Measurements from ENCODE around the gene TNNI3K.

TNNI3K gene

DNA sequence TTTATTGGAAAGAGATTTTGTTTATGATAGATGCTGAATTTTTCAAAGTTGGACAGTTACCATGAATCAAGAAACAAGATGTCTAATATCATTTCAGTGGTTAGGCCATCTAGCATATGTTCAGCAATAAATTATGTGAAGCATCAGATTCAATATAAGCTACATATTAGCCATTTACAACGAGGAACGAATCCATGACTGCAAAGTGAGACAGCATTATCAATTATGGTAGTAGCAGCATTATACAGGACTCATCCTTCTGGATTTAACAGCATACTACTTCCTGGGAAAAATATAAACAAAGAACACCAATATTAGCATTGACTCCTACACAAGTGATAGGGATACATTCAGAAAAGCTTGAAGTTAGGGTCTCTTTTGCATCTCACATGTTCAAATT, 218.1 kb downstream of the TNNI3K start:
- no peak for DNase-seq

DNA sequence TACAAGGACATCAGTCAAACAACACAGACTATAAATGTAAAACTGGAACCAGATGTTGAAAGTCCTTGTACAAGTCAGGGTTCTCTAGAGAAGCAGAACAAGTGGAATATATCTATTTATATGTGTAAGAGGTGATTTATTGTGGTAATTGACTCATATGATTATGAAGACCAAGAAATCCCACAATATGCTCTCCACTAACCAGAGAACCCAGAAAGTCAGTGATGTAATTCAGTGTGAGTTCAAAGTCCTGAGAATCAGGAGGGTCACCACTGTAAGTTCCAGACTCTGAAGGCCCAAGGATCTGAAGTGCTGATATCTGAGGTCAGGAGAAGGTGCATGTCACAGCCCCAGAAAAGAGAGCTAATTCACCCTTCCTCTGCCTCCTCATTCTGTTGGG, 220.2 kb downstream of the TNNI3K start:
- DNase-seq, result no peak

DNA sequence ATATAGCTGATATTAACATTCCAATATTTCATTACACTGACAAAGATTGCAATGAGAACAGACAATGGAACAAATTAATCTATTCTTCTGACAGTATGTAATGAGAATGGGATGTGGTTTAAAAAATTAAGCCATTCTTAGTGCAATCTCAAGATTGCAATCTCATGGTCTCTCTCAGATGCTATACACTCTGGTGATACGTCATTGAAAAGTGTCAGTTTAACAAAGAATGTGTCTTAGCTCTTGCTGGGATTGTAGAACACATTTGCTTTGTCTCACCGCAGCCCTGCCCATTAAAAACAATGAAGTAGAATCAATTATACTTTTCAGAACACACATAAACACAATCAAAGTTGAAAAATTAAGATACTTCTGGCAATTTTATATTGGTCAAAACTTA, 222.1 kb downstream of the TNNI3K start:
- no peak for DNase-seq

DNA sequence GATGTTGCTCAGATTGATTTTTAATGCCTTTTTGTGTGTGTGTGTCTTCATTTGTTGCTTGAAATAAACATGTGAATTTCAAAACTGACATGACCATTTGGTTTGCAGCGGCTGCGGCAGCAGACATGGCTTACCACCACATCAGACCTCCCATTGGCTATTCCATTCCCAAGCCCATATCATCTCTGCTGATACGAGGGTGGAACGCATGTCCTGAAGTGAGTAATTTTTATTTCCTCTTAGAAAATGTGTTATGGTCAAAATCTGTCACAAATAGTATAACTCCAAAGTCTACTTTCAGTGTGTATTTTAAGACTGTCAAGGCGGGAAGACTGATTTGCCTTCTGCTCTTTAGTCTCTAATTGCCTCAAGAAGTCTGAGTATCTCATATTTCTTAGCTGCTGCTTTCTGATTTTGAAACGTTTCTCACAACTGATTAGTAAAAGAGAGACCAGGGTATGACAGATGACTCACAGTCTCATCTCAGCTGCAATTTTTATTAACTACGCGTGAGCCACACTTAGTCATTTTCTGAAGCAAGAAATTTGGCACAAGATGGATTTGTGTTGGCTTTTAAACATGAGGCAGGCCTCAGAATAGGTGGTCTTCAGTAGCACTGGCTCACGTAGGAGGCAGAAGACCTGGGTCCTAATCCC, 228.3 kb downstream of the TNNI3K start:
- no peak for DNase-seq

DNA sequence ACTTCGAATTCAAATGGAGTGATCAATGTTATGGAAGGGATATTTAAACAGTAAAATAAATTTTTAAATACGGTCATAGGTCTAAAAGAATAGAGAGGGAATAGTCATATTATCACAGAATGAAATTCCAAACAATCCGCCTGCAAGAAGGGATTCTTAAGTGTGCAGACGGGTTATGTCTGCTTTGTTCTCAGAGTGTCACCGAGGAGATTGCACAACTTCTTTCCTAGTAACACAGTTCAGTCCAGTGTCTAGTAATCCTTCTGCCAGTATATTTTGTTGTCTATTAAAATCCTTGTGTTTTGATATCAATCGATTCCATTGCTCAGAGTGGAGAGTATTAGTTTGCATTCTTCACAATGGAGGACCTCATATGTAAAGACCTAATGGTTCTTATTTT, 228.8 kb downstream of the TNNI3K start:
- no peak for DNase-seq

DNA sequence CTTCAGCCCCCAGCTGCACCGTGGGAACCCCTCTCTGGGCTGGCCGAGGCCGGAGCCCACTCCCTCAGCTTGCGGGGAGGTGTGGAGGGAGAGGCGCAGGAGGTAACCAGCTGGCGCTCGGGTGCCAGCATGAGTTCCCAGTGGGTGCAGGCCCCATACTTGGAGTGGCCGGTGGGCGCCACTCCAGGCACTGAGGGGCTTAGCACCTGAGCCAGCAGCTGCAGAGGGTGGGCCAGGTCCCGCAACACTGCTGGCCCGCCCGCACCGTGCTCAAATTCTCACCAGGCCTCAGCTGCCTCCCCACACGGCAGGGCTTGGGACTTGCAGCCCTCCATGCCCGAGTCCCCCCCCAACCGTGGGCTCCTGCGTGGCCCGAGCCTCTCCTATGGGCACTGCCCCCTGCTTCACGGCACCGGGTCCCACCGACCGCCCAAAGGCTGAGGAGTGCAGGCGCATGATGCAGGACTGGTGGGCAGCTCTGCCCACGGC, 230.1 kb downstream of the TNNI3K start:
- DNase-seq, result no peak

DNA sequence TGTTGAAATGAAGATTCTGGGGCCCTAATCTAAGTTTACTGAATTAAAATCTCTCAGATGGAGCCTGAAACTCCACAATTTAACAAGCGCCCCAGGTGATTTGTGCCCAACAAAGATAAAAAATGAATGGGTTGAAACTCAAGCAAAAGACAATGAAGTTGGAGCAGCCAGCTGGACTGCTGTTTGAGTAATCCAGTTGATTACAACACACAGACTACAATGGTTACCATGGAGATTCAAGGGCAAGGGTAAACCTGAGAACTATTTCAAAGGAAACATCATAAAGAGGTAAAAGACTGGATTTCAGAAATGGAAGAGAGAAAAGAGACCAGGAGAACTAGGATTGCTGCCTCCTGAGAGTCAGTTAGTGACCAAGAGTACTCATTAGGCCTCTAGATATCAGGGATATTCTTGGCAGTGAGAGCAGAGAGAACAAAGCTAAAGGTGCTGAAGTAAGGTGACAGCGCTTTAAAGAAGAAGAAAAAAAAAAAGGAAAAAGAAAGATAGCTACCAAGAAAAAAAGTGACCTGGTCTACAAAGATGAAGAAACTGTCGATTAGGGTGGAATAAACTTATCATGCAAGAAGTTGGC, 232.7 kb downstream of the TNNI3K start:
- DNase-seq, result no peak

DNA sequence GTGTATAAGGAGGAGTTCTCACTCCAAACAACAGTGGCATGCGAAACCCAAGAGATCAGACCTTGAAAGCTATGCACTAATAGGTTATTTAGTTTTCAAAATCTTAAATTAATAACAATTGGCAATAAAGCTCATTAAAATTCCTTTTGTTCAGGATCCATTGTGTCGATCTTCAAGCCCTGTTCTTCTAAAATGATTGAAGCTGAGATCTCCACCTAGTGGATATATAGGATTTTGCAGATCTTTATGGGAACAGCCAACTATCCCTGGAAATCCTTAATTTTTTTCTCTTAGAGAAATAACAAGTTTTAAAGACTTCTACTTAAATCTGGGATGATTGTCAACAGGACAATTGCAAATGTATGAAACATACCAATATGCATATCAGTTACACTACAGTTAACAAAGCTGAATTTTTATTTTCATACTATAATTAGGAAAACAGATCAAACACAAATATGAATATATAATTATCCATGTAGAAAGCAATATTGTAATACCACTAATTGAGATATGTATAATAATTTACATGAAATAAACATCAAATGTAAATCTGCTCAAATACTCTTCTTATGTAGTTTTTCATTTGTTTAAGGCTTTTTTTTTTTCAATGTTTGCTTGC, 233.9 kb downstream of the TNNI3K start:
- DNase-seq, result no peak

DNA sequence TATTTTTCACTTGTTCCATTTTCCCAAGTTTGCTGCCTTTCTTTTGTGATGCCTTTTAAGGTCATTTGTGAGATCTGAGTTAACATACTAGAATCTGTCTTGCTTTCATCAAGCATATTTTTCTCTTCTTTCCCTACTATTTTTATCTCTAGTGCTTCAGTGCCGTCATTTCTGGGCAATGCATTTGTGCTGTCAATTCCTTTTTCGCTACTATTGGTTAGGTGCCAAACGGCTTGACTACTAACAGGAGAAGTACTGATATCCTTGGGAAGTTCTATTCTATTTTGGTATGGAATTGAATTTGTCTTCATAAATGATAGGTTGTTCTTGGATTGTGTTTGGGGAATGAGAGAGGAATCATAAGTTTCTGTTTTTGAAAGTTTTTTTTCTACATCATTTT, 235.1 kb downstream of the TNNI3K start:
- DNase-seq, result no peak

DNA sequence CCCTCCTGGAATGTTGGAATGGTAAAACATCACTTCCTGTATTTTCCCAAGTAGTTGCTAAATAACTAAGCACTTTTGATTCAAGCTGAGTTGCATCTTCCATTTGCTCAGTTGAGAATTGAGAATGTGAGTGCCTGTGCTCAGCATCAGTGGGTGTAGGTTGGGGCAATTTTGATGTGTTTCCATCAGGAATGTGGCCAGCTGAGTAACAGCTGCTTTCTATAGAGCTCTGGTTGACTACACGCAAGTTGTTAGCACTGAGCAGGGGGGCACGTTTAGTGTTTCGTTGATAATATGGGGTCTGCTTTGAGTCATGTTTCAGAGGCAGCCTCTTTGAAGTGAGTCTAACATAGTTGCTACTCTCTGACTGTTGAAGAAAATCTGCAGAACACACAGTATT, 235.7 kb downstream of the TNNI3K start:
- no peak for DNase-seq

DNA sequence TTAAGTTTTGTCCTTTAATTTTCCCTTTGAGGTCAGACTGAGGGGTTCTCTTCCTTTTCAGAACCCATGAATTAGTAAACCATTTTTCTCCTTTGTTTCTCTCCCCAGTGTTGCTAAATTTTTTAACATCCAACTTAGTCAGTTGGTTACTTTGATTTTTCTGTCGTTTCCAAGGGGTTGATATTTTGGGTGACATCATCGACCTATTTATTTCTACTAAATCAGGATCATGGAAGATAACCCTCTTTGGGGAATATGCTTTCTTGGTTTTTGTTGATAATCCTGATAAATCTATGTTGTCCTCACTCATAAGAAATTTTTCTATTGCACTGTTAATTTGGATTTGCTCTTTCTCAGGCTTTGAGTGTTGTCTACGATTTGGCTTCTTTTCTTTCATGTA, 236.3 kb downstream of the TNNI3K start:
- DNase-seq, result no peak

DNA sequence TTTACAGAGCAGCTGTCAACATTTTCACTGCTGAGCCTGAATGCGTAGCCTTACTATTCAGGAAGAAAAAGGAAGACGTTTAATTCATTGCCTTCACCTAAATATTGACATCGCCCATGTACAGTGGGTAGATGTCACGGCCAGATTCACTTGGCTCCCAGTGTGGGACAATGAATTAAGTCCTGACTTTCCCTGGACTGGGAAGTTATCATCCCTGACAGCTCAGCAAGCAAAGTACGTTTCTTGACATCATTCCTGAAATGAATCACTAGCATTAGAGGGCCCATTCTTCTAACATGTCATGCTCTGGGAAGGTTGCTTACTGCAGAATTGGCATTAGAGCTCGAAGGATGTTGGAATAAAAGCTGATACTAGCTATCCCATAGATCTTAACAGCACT, 239.4 kb downstream of the TNNI3K start:
- no peak for DNase-seq

DNA sequence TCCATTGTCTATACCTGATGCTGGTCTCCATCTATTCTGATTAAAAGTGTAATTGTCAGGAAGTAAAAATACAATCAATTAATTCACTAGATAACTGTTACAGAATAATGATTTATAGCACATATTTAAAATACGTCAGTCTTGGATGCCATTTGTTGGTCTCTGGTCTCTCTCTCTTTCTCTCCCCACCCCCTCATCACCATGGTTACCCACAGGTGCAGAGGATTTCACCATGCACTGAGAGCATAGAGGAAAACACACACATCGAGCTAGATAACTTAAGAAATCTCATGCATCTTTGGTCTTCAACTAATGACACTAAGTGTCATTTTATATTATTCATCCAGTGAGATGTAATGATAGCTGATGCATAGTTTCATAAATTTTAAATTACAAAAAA, 243.8 kb downstream of the TNNI3K start:
- DNase-seq, result no peak

DNA sequence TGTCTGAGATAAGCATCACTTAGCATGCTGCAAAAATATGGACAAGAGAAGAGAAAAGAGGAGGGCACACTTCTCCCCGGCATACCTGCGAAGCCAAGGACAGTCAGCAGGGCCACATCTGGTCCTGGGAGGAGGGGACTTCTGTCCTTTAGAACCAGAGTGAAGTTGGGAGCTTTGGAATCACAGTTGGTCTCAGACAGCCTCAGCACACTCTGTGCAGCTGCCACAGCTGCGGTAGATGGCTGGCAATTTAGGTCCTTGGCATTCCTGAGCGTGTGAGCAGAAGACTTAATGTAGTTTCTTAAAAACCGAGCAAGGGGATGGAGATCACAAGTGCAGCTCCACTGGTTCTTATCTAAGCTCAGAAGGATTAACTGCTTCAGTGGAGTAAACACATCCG, 244.9 kb downstream of the TNNI3K start:
- no peak for DNase-seq

DNA sequence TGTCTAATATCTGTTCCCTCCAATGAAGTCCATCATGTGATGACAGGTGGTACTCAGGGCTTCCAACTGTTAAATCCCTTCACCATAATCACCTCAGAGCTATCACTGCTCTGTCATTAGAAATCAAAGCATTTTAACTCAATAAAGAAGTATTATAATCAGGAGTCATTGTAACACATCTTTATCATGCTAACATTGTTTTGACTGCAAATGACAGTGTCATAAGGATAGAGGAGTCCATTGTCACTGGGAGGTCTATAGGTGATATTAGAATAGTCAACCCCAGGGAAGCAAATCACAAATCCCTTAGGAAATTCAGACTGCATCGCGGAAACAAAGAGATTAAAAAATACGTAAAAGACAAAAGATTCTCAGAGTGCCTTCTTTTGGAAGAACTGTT, 246.4 kb downstream of the TNNI3K start:
- DNase-seq, result no peak

DNA sequence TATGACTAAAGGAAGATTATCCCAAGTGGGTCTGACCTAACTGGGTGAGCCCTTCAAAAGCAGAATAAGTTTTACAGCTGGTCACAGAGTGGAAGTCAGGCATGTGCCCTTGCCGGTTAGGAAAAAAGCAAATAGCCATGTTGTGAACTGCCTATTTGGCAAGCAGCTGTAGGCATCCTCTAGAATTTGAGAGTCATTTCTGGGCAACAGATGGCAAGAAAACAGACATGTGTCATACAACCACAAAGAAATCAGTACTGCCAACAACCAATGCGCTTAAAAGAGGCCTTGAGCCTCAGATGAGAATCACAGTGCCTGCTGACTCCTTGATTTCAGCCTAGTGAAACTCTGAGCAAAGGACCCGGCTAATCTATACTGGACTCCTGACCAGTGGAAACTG, 250.4 kb downstream of the TNNI3K start:
- DNase-seq, result no peak

DNA sequence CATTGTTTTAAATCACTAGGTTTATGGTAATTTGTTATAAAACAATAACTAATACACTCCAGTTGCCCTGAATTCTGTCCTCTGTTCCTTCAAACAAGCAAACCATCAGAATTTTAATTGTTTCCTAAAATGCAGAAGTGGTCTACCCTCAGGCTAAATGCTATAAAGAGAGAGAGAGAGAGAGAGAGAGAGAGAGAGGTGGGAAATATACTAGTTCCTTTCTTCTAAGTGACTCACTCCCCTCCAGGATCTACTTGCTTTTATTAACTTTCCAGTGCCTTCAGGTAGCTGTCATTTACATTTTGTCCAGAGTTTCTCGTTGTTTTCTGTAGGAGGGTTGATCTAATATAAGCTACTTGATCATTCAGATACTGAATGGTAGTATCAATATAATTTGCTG, 250.8 kb downstream of the TNNI3K start:
- no peak for DNase-seq

DNA sequence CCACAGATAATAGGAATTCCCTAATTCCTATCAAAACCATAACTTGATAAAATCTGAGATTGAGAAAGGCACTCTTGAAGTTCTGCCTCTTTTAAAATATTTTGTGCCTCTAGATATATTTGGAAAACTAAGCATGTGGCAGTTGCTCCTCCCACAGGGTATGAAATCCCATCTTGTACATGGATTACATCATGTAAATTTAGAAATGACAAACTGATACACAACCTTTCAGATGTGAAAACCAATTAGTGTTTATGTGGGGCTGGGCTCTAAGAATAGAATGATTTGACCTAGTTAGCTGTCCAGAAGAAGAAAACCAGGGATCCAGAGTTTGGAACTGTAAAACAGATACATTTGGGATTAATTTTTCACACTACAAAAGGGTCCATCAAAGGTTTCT, 261.5 kb downstream of the TNNI3K start:
- DNase-seq, result no peak

DNA sequence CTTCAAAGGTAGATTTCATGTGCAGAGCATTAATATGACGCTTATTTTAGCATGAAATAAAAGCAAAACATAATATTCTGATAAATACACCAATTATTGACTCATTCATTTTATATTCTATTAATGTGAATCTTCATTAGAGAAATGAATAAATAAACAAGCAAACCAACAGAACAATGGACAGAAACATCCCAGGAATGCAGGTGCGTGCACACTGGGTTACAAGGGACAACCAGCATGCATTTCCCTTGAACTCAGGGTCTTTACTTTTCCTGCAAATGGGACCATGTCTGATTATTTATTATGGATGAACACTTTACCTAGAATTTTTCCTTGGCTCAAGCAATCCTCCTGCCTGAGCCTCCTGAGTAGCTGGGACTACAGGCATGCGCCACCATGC, 263.7 kb downstream of the TNNI3K start:
- no peak for DNase-seq

DNA sequence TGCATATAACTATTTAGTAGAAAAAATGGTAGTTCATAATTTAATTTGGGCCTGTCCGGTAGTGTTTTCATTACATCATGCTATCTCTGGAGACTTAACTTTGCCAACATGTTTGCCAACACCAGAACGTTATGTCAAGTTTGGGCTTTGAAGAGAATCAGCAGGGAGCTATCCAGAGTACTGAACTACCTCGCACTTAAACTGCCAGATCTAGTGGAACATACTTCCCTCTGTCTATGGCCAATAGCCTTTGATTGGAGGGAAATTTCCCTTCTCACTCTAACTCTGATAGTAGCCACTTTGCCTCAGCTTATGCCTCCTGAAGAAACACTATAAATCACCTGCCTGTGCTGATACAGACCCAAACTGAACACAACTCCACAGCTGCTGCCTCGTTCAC, 267.2 kb downstream of the TNNI3K start:
- no peak for DNase-seq

DNA sequence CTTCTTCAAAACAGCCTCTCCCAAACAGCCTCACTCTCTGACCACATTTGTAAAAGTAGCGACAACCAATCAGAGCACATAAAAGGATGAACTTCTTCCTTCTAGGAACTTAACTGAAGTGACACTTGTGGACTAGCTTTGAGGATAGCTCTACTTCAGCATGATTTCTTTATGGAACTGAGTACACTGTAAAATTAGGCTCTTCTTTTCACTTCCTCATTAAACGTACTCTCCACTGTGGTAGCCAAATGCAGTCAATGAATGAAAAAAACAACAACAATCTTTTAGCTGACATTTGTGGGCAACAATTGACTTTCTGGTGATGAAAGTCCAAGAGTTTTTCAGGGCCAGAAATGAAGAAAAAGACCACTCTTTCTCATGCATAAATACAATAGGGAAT, 267.7 kb downstream of the TNNI3K start:
- DNase-seq, result no peak

DNA sequence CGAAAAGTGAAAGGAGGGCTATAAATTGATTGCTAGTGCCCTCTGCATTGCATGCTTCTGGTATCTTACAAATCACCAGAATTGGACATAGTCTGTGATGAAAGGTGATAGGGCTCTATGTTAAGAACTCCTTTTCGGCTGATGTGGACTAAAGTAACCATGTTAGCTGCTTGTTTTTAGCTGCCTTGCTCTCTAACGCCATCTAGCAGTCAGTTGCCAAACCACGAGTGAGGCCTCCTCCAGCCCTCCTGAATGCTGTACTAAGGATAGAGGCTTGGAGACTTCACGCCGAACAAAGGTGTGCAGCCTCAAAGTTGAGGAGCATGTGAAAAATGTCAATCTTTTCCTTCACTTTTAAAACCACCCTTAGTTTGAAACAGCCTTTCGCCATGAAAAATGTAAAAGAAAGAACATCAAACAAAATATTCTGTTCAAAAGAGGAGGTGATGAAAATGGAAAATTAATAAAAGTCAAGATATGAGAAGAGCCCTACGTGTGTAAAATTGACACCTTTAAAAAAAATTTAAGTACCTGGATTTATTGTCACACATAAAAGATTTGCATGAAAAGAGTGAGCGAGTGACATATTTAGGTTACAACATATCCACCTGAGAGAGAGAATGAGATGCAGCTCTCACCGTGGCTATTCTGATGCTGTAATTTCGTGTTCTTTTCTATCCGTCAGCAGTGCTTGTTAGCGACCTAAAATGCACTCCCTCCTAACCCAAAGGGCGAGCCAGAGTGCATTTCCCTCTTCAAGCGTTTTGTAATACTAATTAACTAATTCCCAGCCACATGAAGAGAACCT, 269.1 kb downstream of the TNNI3K start:
- DNase-seq, result no peak

DNA sequence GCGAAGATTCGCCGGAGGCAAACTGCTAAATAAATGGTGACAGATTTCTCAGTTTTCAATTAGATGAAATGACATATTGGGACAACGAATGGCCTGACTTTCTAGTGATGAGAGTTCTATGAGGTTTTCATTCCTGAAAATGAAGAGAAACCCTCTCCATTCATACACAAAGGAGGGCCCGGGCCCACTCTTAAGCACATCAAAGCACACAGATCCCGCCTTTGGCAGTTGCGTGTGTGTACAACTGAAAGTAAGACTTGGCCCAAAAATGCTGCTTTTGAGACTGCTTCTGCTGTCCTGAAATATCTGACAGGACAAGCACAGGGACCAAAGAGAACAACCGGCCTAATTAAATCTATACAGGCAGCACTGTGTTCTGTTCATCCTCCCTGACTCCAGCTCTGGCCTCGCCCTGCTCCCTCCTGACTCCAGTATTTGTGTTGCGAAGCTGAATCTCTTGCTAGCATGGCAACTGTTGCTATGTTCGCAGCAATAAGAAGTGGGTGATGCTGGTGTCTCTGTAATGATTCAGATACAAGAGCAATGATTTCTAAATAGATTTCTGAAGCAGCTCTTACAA, 269.8 kb downstream of the TNNI3K start:
- no peak for DNase-seq

Data from SIG-M5 (cell line).